Mesodermal cell (in vitro differentiated cells): Measurements from ENCODE around the gene GRAMD4.

ENCODE experiments used
- H3K27ac ChIP-seq: 2 replicates; pipeline ENCODE4 v1.7.0; 2013; ENCODE audit warnings: mild to moderate bottlenecking, low read depth, low read length, moderate library complexity; ENCODE audit not compliant: severe bottlenecking
- H3K36me3 ChIP-seq: 2 replicates; pipeline ENCODE4 v1.7.1; 2013; ENCODE audit warnings: mild to moderate bottlenecking, low read length, moderate library complexity; ENCODE audit not compliant: control insufficient read depth, insufficient read depth
- H3K4me1 ChIP-seq: one replicate; pipeline ENCODE4 v1.7.1; 2013; ENCODE audit warnings: mild to moderate bottlenecking, low read length; ENCODE audit not compliant: insufficient read depth, control insufficient read depth, poor library complexity, severe bottlenecking
- H3K4me3 ChIP-seq: 2 replicates; pipeline ENCODE4 v1.7.0; 2013; ENCODE audit warnings: low read length, control low read depth, mild to moderate bottlenecking; ENCODE audit not compliant: insufficient read depth, poor library complexity, severe bottlenecking; ENCODE audit errors: extremely low read depth
- H3K9me3 ChIP-seq: 2 replicates; pipeline ENCODE4 v1.7.1; 2013; ENCODE audit warnings: mild to moderate bottlenecking, low read length, moderate library complexity; ENCODE audit not compliant: control insufficient read depth
- WGBS, 2 experiments: methylation state at CpG; one replicate each; pipeline ENCODE4 v1.1.5; 2013; ENCODE audit warnings: missing lambda C conversion rate in 2 of 2; ENCODE audit not compliant: insufficient coverage in 2 of 2; 5-methylcytosine and 5-hydroxymethylcytosine counted together

The GRAMD4 gene

GRCh38 chr22:46577368-46578249 lies 42.6 kb upstream of the GRAMD4 start:
- Histone ChIP-seq H3K27ac (no peak overlapping the region), H3K36me3 (no peaks in the 10 kb centered on the region)
- 11 to 18% methylated on average over 23 to 61 of the region's 65 CpGs for WGBS, 2 experiments

GRCh38 chr22:46578251-46578823 lies 41.8 kb upstream of the GRAMD4 start:
- WGBS, 2 experiments, result 78 to 94% methylated on average over 7 to 8 of the region's 9 CpGs
- no peak overlapping the region for H3K27ac ChIP-seq
- H3K4me1 ChIP-seq, result peaks cover 50% of the 10 kb centered on the region
- H3K36me3 ChIP-seq, result no peaks in the 10 kb centered on the region
- H3K4me3 ChIP-seq, result peak overlapping the region; percentile 52
- H3K9me3 ChIP-seq, result no peaks in the 10 kb centered on the region

More at GRCh38 chr22:46577368-46578249, 42.6 kb upstream of the GRAMD4 start:
- peak overlapping the region; percentile 52 for H3K4me3 ChIP-seq
- peaks cover 50% of the 10 kb centered on the region for H3K4me1 ChIP-seq
- H3K9me3 ChIP-seq, result no peaks in the 10 kb centered on the region

- H3K4me1 ChIP-seq, result peaks cover 51% of the 10 kb centered on the region
These were observed 41.2 kb upstream of the GRAMD4 start for GRCh38 chr22:46578824-46579561.

GRCh38 chr22:46579751-46580449 lies 40.3 kb upstream of the GRAMD4 start:
- Histone ChIP-seq H3K9me3 (no peaks in the 10 kb centered on the region), H3K4me3 (no peak overlapping the region), H3K4me1 (peaks cover 51% of the 10 kb centered on the region), H3K27ac (no peak overlapping the region), H3K36me3 (no peaks in the 10 kb centered on the region)
- WGBS, 2 experiments, result 90 to 94% methylated on average over 12 to 14 of the region's 14 CpGs

More at GRCh38 chr22:46578824-46579561, 41.2 kb upstream of the GRAMD4 start:
- Histone ChIP-seq H3K27ac (no peak overlapping the region), H3K36me3 (no peaks in the 10 kb centered on the region), H3K9me3 (no peaks in the 10 kb centered on the region), H3K4me3 (peak overlapping the region; percentile 1)
- 88% methylated on average over 8 to 9 of the region's 15 CpGs for WGBS, 2 experiments

GRCh38 chr22:46580940-46581537 lies 39.1 kb upstream of the GRAMD4 start:
- Histone ChIP-seq H3K4me1 (peaks cover 41% of the 10 kb centered on the region), H3K4me3 (no peak overlapping the region), H3K9me3 (no peaks in the 10 kb centered on the region), H3K36me3 (no peaks in the 10 kb centered on the region), H3K27ac (no peak overlapping the region)
- 82 to 88% methylated on average over 6 to 10 of the region's 13 CpGs for WGBS, 2 experiments

GRCh38 chr22:46581538-46582244 lies 38.5 kb upstream of the GRAMD4 start:
- Histone ChIP-seq H3K9me3 (no peaks in the 10 kb centered on the region), H3K4me1 (peaks cover 41% of the 10 kb centered on the region), H3K27ac (no peak overlapping the region), H3K4me3 (no peak overlapping the region), H3K36me3 (no peaks in the 10 kb centered on the region)
- WGBS, 2 experiments, result 88 to 89% methylated on average over 13 to 14 of the region's 14 CpGs

GRCh38 chr22:46582281-46582933 lies 37.8 kb upstream of the GRAMD4 start:
- Histone ChIP-seq H3K9me3 (no peaks in the 10 kb centered on the region), H3K4me1 (peaks cover 41% of the 10 kb centered on the region), H3K36me3 (no peaks in the 10 kb centered on the region), H3K27ac (no peak overlapping the region), H3K4me3 (no peak overlapping the region)
- 87 to 94% methylated on average over 11 of the region's 14 CpGs for WGBS, 2 experiments

- peaks cover 31% of the 10 kb centered on the region for H3K4me1 ChIP-seq
- H3K36me3 ChIP-seq, result no peaks in the 10 kb centered on the region
- 94 to 100% methylated on average over 9 to 11 of the region's 11 CpGs for WGBS, 2 experiments
- no peak overlapping the region for H3K4me3 ChIP-seq
- no peak overlapping the region for H3K27ac ChIP-seq
- no peaks in the 10 kb centered on the region for H3K9me3 ChIP-seq
These were observed 36.6 kb upstream of the GRAMD4 start for GRCh38 chr22:46583571-46583970.

GRCh38 chr22:46584081-46584921 lies 35.9 kb upstream of the GRAMD4 start:
- H3K9me3 ChIP-seq, result no peaks in the 10 kb centered on the region
- H3K36me3 ChIP-seq, result no peaks in the 10 kb centered on the region
- no peak overlapping the region for H3K4me3 ChIP-seq
- peaks cover 24% of the 10 kb centered on the region for H3K4me1 ChIP-seq
- 58% methylated on average over 32 to 33 of the region's 43 CpGs for WGBS, 2 experiments
- H3K27ac ChIP-seq, result no peak overlapping the region
